Spleen (tissue), 7 donors: ENCODE measurements around the gene KATNAL1.

Experiments used
- CTCF ChIP-seq, 11 experiments: fragments of 200-600 bp in 7 of 11; fragments of 450-650 bp in 4 of 11; sonication (generic) in 4 of 11; IDR thresholded peaks in 8 of 11; conservative IDR thresholded peaks in 3 of 11; 1 replicate in 7 of 11; 2 replicates in 4 of 11; pipeline versions ENCODE4 v1.4.0 to v1.8.0; 2016 to 2021; ENCODE audit warnings: antibody characterized with exemption in 11 of 11, inconsistent platforms in 4 of 11, mild to moderate bottlenecking in 1 of 11
- POLR2A ChIP-seq, 3 donors: fragments of 450-650 bp; IDR thresholded peaks; one replicate each; pipeline ENCODE4 v1.5.1; 2017; ENCODE audit warnings: antibody characterized with exemption in 3 of 3, mild to moderate bottlenecking in 1 of 3
- donor health status: DM: no; HTN: no; CAD: no; lungs with moderate emphysema.
- donor health status: DM: no; HTN: no; CAD: no.
- donor health status: DM: no; HTN: no; CAD: no.

GRCh38 chr13:30300596-30300995 lies 6.8 kb downstream of the KATNAL1 start:
- TF ChIP-seq POLR2A (IDR thresholded peaks at IDR 0.05) (no peak), CTCF (IDR thresholded peaks at IDR 0.05 in 8 of 11, conservative IDR thresholded peaks at IDR 0.05 in 3 of 11) (no peak)
